HUES6 (cell line): ENCODE measurements around the gene ZNF366.

ENCODE experiments used
- H3K27ac ChIP-seq: 2 replicates; pipeline ENCODE4 v1.7.0; 2013; ENCODE audit warnings: low read depth, mild to moderate bottlenecking, low read length, inconsistent platforms
- H3K27me3 ChIP-seq: 2 replicates; pipeline ENCODE4 v1.6.1; 2013; ENCODE audit warnings: low read length; ENCODE audit not compliant: control insufficient read depth, insufficient read depth
- H3K36me3 ChIP-seq: 2 replicates; pipeline ENCODE4 v1.6.1; 2013; ENCODE audit warnings: low read length; ENCODE audit not compliant: control insufficient read depth, insufficient read depth
- H3K4me1 ChIP-seq: 2 replicates; pipeline ENCODE4 v1.6.1; 2013; ENCODE audit warnings: low read length; ENCODE audit not compliant: control insufficient read depth, insufficient read depth
- H3K4me3 ChIP-seq: 2 replicates; pipeline ENCODE4 v1.5.1; 2013; ENCODE audit warnings: low read depth, low read length
- H3K9ac ChIP-seq: one replicate; pipeline ENCODE4 v1.6.1; 2013; ENCODE audit warnings: mild to moderate bottlenecking, low read length
- H3K9me3 ChIP-seq: 2 replicates; pipeline ENCODE4 v1.6.1; 2013; ENCODE audit warnings: low read depth, low read length; ENCODE audit not compliant: control insufficient read depth, insufficient read depth

The ZNF366 gene

DNA sequence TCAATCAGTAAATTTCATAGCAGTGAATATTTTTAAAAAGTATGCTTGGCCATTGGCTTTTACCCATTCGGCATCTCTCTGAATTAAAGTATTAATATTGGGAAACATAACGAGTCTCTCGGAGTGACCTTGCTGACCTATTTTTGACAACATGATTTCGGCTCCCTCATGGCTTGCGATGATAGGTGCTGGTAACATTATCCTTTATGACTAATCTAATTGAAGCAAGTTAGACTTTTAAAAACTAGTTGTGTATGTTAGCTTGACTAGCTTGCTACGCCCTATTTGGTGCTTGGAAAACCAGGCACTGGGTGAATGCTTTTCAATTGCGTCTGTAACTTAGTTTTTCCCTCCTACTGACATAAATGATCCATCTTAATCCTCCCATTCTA is 1.1 kb downstream of the ZNF366 start:
- Histone ChIP-seq H3K9ac (no peak overlapping the region), H3K27ac (no peak overlapping the region), H3K4me3 (no peak overlapping the region), H3K36me3 (no peaks in the 10 kb centered on the region), H3K9me3 (no peaks in the 10 kb centered on the region), H3K27me3 (no peaks in the 10 kb centered on the region), H3K4me1 (peaks cover 12% of the 10 kb centered on the region)

DNA sequence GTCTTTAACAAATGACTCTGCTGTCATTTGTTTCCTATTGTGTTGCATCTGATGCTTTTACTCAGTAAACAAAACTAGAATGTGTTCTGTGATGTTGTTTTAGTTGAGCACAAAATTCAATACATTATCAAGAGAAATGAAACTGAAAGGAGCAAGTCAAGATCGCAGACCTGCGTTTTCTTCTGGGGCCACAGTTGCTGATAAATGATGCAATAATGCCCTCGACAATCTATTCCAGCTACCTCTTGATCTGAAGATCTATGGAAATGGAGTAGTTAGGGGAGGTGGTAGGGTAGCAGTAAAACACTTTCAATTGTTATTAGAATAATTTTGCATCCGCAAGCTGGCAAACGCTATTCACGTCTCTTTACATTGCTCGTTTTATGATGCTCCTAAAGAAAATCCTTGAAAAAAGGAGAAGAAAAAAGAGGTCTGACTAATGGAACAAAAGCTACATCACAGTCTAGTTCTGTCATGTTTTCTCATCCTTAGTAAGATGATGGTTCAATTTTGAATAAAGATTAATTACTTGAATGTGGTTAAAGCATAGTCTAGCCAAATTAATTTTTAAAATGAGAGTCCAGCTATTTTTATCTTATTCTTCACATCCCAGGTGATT is 1.6 kb downstream of the ZNF366 start:
- no peak overlapping the region for H3K4me3 ChIP-seq
- H3K9ac ChIP-seq = no peak overlapping the region
- peaks cover 13% of the 10 kb centered on the region for H3K4me1 ChIP-seq
- H3K9me3 ChIP-seq = no peaks in the 10 kb centered on the region
- no peak overlapping the region for H3K27ac ChIP-seq
- H3K36me3 ChIP-seq = no peaks in the 10 kb centered on the region
- no peaks in the 10 kb centered on the region for H3K27me3 ChIP-seq

DNA sequence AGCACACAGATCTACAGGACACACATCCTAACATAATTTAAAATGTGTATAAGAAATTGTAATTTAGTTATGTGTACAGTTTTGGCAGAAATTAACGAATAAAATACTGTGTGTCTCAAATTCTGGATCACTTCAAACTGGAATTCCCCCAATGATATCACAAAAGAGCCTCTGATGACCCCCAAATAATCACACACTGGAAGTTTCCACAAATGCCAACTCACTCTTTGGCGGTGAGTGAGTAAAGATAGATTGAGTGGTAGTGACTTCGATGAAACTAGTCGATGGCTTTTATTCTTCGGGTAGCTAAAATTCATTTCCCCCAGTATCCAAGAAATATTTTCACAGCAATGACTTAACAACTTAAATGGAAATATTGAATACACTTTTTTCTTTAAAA is 2.2 kb downstream of the ZNF366 start:
- no peaks in the 10 kb centered on the region for H3K36me3 ChIP-seq
- peaks cover 13% of the 10 kb centered on the region for H3K4me1 ChIP-seq
- no peak overlapping the region for H3K27ac ChIP-seq
- H3K4me3 ChIP-seq = no peak overlapping the region
- no peak overlapping the region for H3K9ac ChIP-seq
- H3K27me3 ChIP-seq = no peaks in the 10 kb centered on the region
- no peaks in the 10 kb centered on the region for H3K9me3 ChIP-seq

DNA sequence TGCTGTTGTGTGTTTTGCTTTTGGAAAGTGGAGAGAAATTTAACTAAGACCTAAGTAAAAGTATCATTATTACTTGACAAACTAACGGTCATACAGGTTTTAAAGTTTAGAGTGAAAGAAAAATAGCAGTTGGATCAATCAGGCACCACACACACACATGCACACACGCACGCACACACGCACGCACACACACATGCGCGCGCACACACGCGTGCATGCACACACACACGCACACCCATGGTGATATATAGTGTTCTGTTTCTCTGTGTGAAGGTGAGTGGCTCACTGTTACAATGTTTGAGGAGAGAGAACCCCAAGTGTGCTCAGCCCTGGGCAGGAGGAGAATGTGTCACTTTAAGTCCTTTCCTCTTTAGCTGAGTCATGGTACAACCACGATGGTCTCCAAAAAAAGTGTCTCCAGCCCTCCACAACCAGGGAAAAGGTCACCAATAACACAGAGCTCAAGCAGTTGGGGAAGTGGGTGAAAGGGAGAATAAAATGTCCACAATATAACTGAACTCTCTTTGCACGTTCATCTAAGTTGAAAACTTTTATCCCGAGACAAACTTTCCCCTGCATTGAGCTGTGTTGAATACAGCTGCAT is 3.2 kb downstream of the ZNF366 start:
- Histone ChIP-seq H3K4me3 (no peak overlapping the region), H3K9me3 (no peaks in the 10 kb centered on the region), H3K36me3 (no peaks in the 10 kb centered on the region), H3K27me3 (no peaks in the 10 kb centered on the region), H3K9ac (no peak overlapping the region), H3K27ac (no peak overlapping the region), H3K4me1 (peaks cover 13% of the 10 kb centered on the region)

DNA sequence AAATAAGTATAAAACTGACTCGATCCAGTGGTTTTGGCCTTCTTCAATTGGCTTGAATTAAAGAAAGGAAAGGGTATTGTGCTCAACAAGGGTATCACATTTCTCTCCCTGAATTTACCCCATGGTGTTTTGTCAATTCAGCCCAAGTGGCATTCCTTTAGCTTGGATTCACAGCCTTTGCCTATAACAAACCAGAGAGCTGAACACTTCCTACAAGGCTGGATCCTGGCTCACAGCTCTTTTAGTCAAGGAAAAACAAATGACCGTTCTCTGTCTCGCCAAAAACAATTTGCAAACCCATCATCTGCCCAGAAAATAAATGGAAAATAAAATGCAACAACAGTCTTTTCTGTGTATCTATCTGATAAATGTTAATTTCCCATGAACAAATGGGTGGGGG is 5.7 kb downstream of the ZNF366 start:
- Histone ChIP-seq H3K9me3 (no peaks in the 10 kb centered on the region), H3K27me3 (no peaks in the 10 kb centered on the region), H3K4me3 (no peak overlapping the region), H3K36me3 (no peaks in the 10 kb centered on the region), H3K4me1 (peaks cover 18% of the 10 kb centered on the region), H3K27ac (no peak overlapping the region), H3K9ac (no peak overlapping the region)

- H3K36me3 ChIP-seq = no peaks in the 10 kb centered on the region
- H3K27ac ChIP-seq = no peak overlapping the region
- no peaks in the 10 kb centered on the region for H3K9me3 ChIP-seq
- H3K4me1 ChIP-seq = peaks cover 18% of the 10 kb centered on the region
- H3K27me3 ChIP-seq = no peaks in the 10 kb centered on the region
- no peak overlapping the region for H3K4me3 ChIP-seq
- no peak overlapping the region for H3K9ac ChIP-seq
These were observed 7.5 kb downstream of the ZNF366 start for GRCh38 chr5:72499730-72500129.

DNA sequence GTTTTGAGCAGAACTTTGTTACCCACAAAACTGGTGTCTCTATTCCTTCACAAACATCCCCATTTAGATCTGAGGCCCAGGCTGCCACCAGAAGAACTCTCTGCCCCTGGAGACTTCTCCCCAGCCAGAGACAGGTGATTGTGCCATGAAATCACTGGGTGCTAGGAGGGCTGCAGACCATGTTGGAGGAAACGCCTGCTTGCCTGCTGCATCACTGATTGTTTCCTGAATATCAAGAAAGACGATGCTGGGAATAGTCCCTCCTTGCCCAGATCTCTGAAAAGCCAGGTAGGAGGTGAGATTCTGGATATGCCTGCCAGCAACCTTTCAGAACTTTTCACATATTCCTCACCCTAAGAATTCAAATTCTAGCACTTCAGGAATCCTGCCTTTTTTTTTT is 8.1 kb downstream of the ZNF366 start:
- Histone ChIP-seq H3K36me3 (no peaks in the 10 kb centered on the region), H3K4me1 (peaks cover 16% of the 10 kb centered on the region), H3K27me3 (no peaks in the 10 kb centered on the region), H3K4me3 (no peak overlapping the region), H3K9me3 (no peaks in the 10 kb centered on the region), H3K27ac (no peak overlapping the region), H3K9ac (no peak overlapping the region)

- Histone ChIP-seq H3K27ac (no peak overlapping the region), H3K36me3 (no peaks in the 10 kb centered on the region), H3K4me3 (no peak overlapping the region), H3K27me3 (no peaks in the 10 kb centered on the region), H3K9ac (no peak overlapping the region), H3K4me1 (peaks cover 12% of the 10 kb centered on the region; the same call in 1 of the 2 replicates), H3K9me3 (no peaks in the 10 kb centered on the region)
These were observed 8.9 kb downstream of the ZNF366 start for GRCh38 chr5:72498284-72498683.

- H3K9ac ChIP-seq = no peak overlapping the region
- H3K4me3 ChIP-seq = no peak overlapping the region
- no peak overlapping the region for H3K27ac ChIP-seq
- H3K36me3 ChIP-seq = no peaks in the 10 kb centered on the region
- H3K4me1 ChIP-seq = peaks cover 12% of the 10 kb centered on the region; the same call in 1 of the 2 replicates
- no peaks in the 10 kb centered on the region for H3K9me3 ChIP-seq
- no peaks in the 10 kb centered on the region for H3K27me3 ChIP-seq
These were observed 9.4 kb downstream of the ZNF366 start for GRCh38 chr5:72497823-72498222.

- no peaks in the 10 kb centered on the region for H3K36me3 ChIP-seq
- H3K27me3 ChIP-seq = no peaks in the 10 kb centered on the region
- H3K4me1 ChIP-seq = peaks cover 6% of the 10 kb centered on the region; the same call in 1 of the 2 replicates
- no peak overlapping the region for H3K27ac ChIP-seq
- H3K9me3 ChIP-seq = no peaks in the 10 kb centered on the region
- no peak overlapping the region for H3K4me3 ChIP-seq
- no peak overlapping the region for H3K9ac ChIP-seq
These were observed 11.8 kb downstream of the ZNF366 start for GRCh38 chr5:72495410-72495809.

DNA sequence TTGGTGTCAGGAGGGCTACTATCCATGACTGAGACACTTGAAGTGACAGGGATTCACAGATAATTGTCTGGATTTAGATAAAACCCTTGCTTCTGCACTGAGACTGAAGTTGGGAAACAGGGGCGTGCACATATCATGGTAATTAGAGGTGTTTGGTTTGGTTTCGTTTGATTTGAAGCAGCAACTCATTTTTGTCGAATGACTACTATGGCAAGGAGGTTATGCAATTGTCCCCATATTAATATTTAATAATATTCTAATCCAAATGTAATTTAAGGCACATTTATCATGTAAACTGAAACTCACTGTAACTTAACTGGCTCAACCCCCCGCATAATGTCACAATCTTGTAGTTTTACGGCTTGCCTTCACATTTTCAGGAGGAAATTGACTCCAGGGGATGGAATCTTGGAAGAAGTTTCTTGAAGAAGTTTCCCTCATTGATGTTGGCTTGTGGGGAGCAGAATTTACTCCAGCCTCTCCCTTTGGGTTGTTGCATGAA is 12.5 kb downstream of the ZNF366 start:
- H3K27ac ChIP-seq = no peak overlapping the region
- H3K4me1 ChIP-seq = peaks cover 6% of the 10 kb centered on the region; the same call in 1 of the 2 replicates
- no peaks in the 10 kb centered on the region for H3K27me3 ChIP-seq
- H3K9me3 ChIP-seq = no peaks in the 10 kb centered on the region
- no peaks in the 10 kb centered on the region for H3K36me3 ChIP-seq
- no peak overlapping the region for H3K4me3 ChIP-seq
- H3K9ac ChIP-seq = no peak overlapping the region
